Forelimb muscle (tissue), 1 donor: ENCODE data around the gene NFE2L2. TPM values are rescaled to one million over a fixed set of nuclear protein-coding genes. Genes with fewer than 3 reads are reported as not detected.
"Not testable (repeated sequence)": the region's sequence is repeated elsewhere in the genome, so short reads cannot be mapped to it uniquely, and the experiment has no call there.

ENCODE experiments used
- DNase-seq: peaks from one replicate; pipeline ENCODE4 v3.0.0-alpha.2; 2013; ENCODE audit warnings: low read depth
- polyA plus RNA-seq: library from polyadenylated mRNA; unstranded; fragments of 120-200 nt; gene quantifications from one replicate; pipeline ENCODE4 v1.2.1, GENCODE V29; 2013; ENCODE audit not compliant: insufficient read length

Gene NFE2L2
- 55.0 TPM for polyA plus RNA-seq

GRCh38 chr2:177264693-177265587 lies at the start of gene NFE2L2:
NFE2L2 (minus strand) TSS chr2:177264727; CDS start chr2:177264576, 151 bp downstream.
- DNase-seq = peak; percentile 78

GRCh38 chr2:177314194-177314593 lies 49.7 kb upstream of the NFE2L2 start:
- no peak for DNase-seq

GRCh38 chr2:177313162-177313781 lies 48.7 kb upstream of the NFE2L2 start:
- no peak for DNase-seq

GRCh38 chr2:177312562-177312961 lies 48.0 kb upstream of the NFE2L2 start:
- DNase-seq = no peak

- DNase-seq = not testable (repeated sequence)
Measured at GRCh38 chr2:177309672-177310309, 45.3 kb upstream of the NFE2L2 start.

GRCh38 chr2:177306550-177306949 lies 42.0 kb upstream of the NFE2L2 start:
- no peak for DNase-seq

GRCh38 chr2:177303939-177304338 lies 39.4 kb upstream of the NFE2L2 start:
- no peak for DNase-seq

GRCh38 chr2:177302552-177302951 lies 38.0 kb upstream of the NFE2L2 start:
- no peak for DNase-seq

GRCh38 chr2:177298191-177298590 lies 33.7 kb upstream of the NFE2L2 start:
- DNase-seq = no peak

GRCh38 chr2:177296040-177296439 lies 31.5 kb upstream of the NFE2L2 start:
- peak; percentile 11 for DNase-seq

- DNase-seq = peak; percentile 52
Measured at GRCh38 chr2:177295484-177295883, 31.0 kb upstream of the NFE2L2 start.

- no peak for DNase-seq
Measured at GRCh38 chr2:177291701-177292100, 27.2 kb upstream of the NFE2L2 start.

- no peak for DNase-seq
Measured at GRCh38 chr2:177289824-177290628, 25.5 kb upstream of the NFE2L2 start.

- no peak for DNase-seq
Measured at GRCh38 chr2:177287814-177288213, 23.3 kb upstream of the NFE2L2 start.

- no peak for DNase-seq
Measured at GRCh38 chr2:177285892-177286715, 21.6 kb upstream of the NFE2L2 start.

GRCh38 chr2:177284531-177284930 lies 20.0 kb upstream of the NFE2L2 start:
- DNase-seq = no peak

- no peak for DNase-seq
Measured at GRCh38 chr2:177283906-177284305, 19.4 kb upstream of the NFE2L2 start.

- DNase-seq = no peak
Measured at GRCh38 chr2:177282787-177283572, 18.5 kb upstream of the NFE2L2 start.

- DNase-seq = no peak
Measured at GRCh38 chr2:177282181-177282641, 17.7 kb upstream of the NFE2L2 start.
